Osteocyte (in vitro differentiated cells): Measurements from ENCODE around the gene JUNB. TPM values are rescaled to one million over a fixed set of nuclear protein-coding genes. Genes with fewer than 3 reads are reported as not detected.

Source experiments
- DNase-seq: peaks from one replicate; pipeline ENCODE4 v3.0.0; 2021; ENCODE audit warnings: mixed read lengths; ENCODE audit not compliant: unreplicated experiment; ENCODE audit errors: extremely low spot score
- H3K27ac Mint-ChIP-seq: one replicate; pipeline ENCODE4 v1.8.0; 2021; ENCODE audit warnings: mild to moderate bottlenecking, mixed read lengths; ENCODE audit not compliant: unreplicated experiment
- H3K27me3 Mint-ChIP-seq: one replicate; pipeline ENCODE4 v1.8.0; 2021; ENCODE audit warnings: mixed read lengths; ENCODE audit not compliant: unreplicated experiment
- H3K36me3 Mint-ChIP-seq: one replicate; pipeline ENCODE4 v1.8.0; 2021; ENCODE audit warnings: mixed read lengths; ENCODE audit not compliant: unreplicated experiment
- H3K4me1 Mint-ChIP-seq: one replicate; pipeline ENCODE4 v1.8.0; 2021; ENCODE audit warnings: mixed read lengths; ENCODE audit not compliant: unreplicated experiment
- H3K4me3 Mint-ChIP-seq: one replicate; pipeline ENCODE4 v1.8.0; 2021; ENCODE audit warnings: mild to moderate bottlenecking, moderate library complexity, mixed read lengths; ENCODE audit not compliant: unreplicated experiment
- H3K9me3 Mint-ChIP-seq: one replicate; pipeline ENCODE4 v1.8.0; 2021; ENCODE audit warnings: mixed read lengths; ENCODE audit not compliant: unreplicated experiment
- CTCF ChIP-seq: fragments of 200-600 bp; sonication (generic); IDR thresholded peaks from 2 replicates; pipeline ENCODE4 v1.5.0; 2021; ENCODE audit warnings: antibody characterized with exemption, mild to moderate bottlenecking, moderate library complexity
- total RNA-seq: library from RNA; stranded (reverse); gene quantifications from 2 replicates; pipeline ENCODE4 v1.2.1, GENCODE V29; 2021

Gene JUNB
- total RNA-seq, 1 donor from 2014 or later: 158 TPM

- H3K4me3 Mint-ChIP-seq: no peak overlapping the region
- no peaks in the 10 kb centered on the region for H3K9me3 Mint-ChIP-seq
- H3K27me3 Mint-ChIP-seq: no peaks in the 10 kb centered on the region
- no peak for DNase-seq
- H3K27ac Mint-ChIP-seq: no peak overlapping the region
- TF ChIP-seq CTCF: no peak
- peaks cover 3% of the 10 kb centered on the region for H3K36me3 Mint-ChIP-seq
- H3K4me1 Mint-ChIP-seq: peaks cover 2% of the 10 kb centered on the region
Measured at GRCh38 chr19:12767150-12767549, 24.1 kb upstream of the JUNB start.

DNA sequence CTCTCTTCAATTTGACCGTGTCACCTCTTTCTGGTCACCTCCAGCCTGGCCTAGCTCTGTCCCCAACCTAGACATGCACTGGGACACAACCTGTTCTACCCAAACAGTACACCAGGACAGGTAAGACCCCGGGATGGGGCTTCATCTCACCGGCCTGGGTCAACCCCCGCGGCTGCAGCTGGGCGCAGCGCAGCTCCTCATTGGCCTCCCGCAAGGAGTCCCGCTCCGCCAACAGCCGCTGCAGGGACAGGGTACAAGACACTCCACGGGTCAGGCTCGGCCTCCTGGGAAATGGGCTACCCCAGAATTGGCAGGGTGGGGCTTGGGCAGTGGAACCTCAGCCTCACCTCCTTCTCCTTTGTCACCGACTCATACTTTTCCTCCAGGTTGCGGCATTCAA lies 23.6 kb upstream of the JUNB start:
- Mint-ChIP-seq H3K27me3 (no peaks in the 10 kb centered on the region), H3K36me3 (peaks cover 3% of the 10 kb centered on the region), H3K9me3 (no peaks in the 10 kb centered on the region), H3K27ac (no peak overlapping the region), H3K4me3 (no peak overlapping the region), H3K4me1 (peaks cover 2% of the 10 kb centered on the region)
- no peak for TF ChIP-seq CTCF
- DNase-seq: no peak

DNA sequence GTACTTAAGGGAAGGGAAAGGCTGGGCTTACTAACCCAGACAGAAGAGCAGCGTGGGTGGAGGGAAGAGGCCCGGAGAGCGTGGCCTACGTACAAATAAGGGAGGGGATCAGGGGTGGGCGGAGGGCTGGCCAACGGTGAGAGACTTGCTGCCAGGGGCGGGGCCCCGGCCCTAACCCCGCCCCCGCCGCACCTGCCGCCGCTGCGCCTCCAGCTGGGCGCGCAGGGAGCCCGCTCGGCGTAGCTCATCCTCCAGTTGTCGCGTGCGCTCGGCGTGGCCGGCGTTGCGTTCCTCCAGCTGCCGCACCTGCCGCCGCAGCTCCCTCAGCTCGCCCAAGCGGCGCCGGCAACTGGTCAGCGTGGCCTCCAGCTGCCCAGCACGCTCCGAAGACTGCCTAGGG lies 21.6 kb upstream of the JUNB start:
- H3K27ac Mint-ChIP-seq: no peak overlapping the region
- TF ChIP-seq CTCF: no peak
- no peaks in the 10 kb centered on the region for H3K27me3 Mint-ChIP-seq
- no peaks in the 10 kb centered on the region for H3K36me3 Mint-ChIP-seq
- no peaks in the 10 kb centered on the region for H3K9me3 Mint-ChIP-seq
- no peak overlapping the region for H3K4me3 Mint-ChIP-seq
- H3K4me1 Mint-ChIP-seq: peaks cover 5% of the 10 kb centered on the region
- no peak for DNase-seq

- Mint-ChIP-seq H3K27ac (no peak overlapping the region), H3K4me1 (peaks cover 5% of the 10 kb centered on the region), H3K27me3 (no peaks in the 10 kb centered on the region), H3K4me3 (no peak overlapping the region), H3K36me3 (no peaks in the 10 kb centered on the region), H3K9me3 (no peaks in the 10 kb centered on the region)
- DNase-seq: no peak
- no peak for TF ChIP-seq CTCF
Measured at GRCh38 chr19:12770922-12771321, 20.4 kb upstream of the JUNB start.

GRCh38 chr19:12772323-12772722 lies 19.0 kb upstream of the JUNB start:
- Mint-ChIP-seq H3K4me1 (peaks cover 7% of the 10 kb centered on the region), H3K36me3 (no peaks in the 10 kb centered on the region), H3K4me3 (no peak overlapping the region), H3K27ac (no peak overlapping the region), H3K9me3 (no peaks in the 10 kb centered on the region), H3K27me3 (no peaks in the 10 kb centered on the region)
- no peak for TF ChIP-seq CTCF
- no peak for DNase-seq
